ENCODE results near the gene NEMP2. TPM values are rescaled to one million over a fixed set of nuclear protein-coding genes. Genes with fewer than 3 reads are reported as not detected.

The NEMP2 gene
- total and polyA plus RNA-seq, 2 of the 8 experiments (the other 6 are each of a cell fraction or from before 2014, with no cell fraction given) = 3.1 to 5.3 TPM

GRCh38 chr2:190535121-190535439 lies 558 bp upstream of the NEMP2 start:
- H3K18ac ChIP-seq (ENCODE audit: extremely low read depth, low read length) = 0 out of 2 replicates have a peak overlapping the region, but pooled peaks have one; percentile 73
- no peak overlapping the region for H3K14ac ChIP-seq (ENCODE audit: insufficient read length)
- CTCF ChIA-PET (ENCODE audit: partially characterized antibody) = no interaction called here
- H3K36me3 ChIP-seq (ENCODE audit: control insufficient read depth in 2 of 4, insufficient read depth in 4 of 4, low read length in 3 of 4) = peaks cover 0 to 3% (median 0%) of the 10 kb centered on the region in 4 experiments; a peak in 1 of 8 replicates
- H2BK120ac ChIP-seq (replicated peaks; ENCODE audit: low read depth, low read length) = no peak overlapping the region
- no peaks in the 10 kb centered on the region for H3K27me3 ChIP-seq (replicated peaks in 1 of 4; ENCODE audit: control insufficient read depth in 3 of 4, extremely low read depth in 1 of 4, insufficient read depth in 3 of 4, low read length in 3 of 4)
- peak overlapping the region; percentile 79; the same call in 1 of the 2 replicates for H3K27ac ChIP-seq (ENCODE audit: low read depth, low read length)
- WGBS, 2 experiments (ENCODE audit: extremely low coverage in 1 of 2, insufficient coverage in 1 of 2, insufficient read length in 1 of 2, insufficient replicate concordance in 2 of 2, low coverage in 1 of 2, low lambda C conversion rate in 2 of 2, missing lambda C conversion rate in 1 of 2) = 43% methylated on average over 7 of the region's 7 CpGs; no CpG with 5 or more reads in 1 of the 2 experiments
- H3K9me3 ChIP-seq (ENCODE audit: insufficient read depth in 2 of 2, low read depth in 1 of 2, low read length in 1 of 2) = peaks cover 3 to 18% of the 10 kb centered on the region in 2 experiments; a peak in 3 of 4 replicates
- H2BK5ac ChIP-seq (ENCODE audit: low read depth, low read length) = no peak overlapping the region
- H4K8ac ChIP-seq (ENCODE audit: extremely low read depth, insufficient read depth, low read length) = peak overlapping the region; percentile 94; the same call in 1 of the 2 replicates
- H3K4me1 ChIP-seq (replicated peaks in 1 of 4; ENCODE audit: control insufficient read depth in 3 of 4, insufficient read depth in 4 of 4, low read length in 3 of 4) = peaks cover 5 to 13% (median 9%) of the 10 kb centered on the region in 4 experiments; a peak in 5 of 7 replicates
- POLR2A ChIA-PET (ENCODE audit: partially characterized antibody) = interaction anchor here (1.2 to 1.5 kb wide), 5 partner anchors 9 to 215 kb away, joined by 3 to 5 read pairs (median 5); partner anchors contain the start of gene HIBCH
- H3K23ac ChIP-seq (ENCODE audit: insufficient read length) = no peak overlapping the region
- no peak overlapping the region for H2BK12ac ChIP-seq (ENCODE audit: low read depth, low read length)
- peak overlapping the region; percentile 74 to 95 for H3K4me2 ChIP-seq (ENCODE audit: insufficient read depth in 1 of 2, low read depth in 2 of 2, low read length in 2 of 2)
- H4K91ac ChIP-seq (replicated peaks; ENCODE audit: insufficient read length, low read length) = no peak overlapping the region
- 0 out of 2 replicates have a peak, but pooled peaks cover 2% of the 10 kb centered on the region for H3K79me1 ChIP-seq (ENCODE audit: low read depth, low read length)
- H3K79me2 ChIP-seq (ENCODE audit: control insufficient read depth in 1 of 2, insufficient read depth in 2 of 2, low read length in 2 of 2) = no peaks in the 10 kb centered on the region
- H3K9ac ChIP-seq (replicated peaks in 1 of 4; ENCODE audit: extremely low read depth in 1 of 4, low read depth in 3 of 4, low read length in 3 of 4) = peak overlapping the region in 3 of 4 experiments; percentile 6 to 85 (median 81); a peak in 5 of 7 replicates
- H3K4me3 ChIP-seq (ENCODE audit: extremely low read depth in 1 of 4, insufficient read depth in 2 of 4, low read depth in 3 of 4, low read length in 4 of 4) = peak overlapping the region; percentile 45 to 73 (median 68)
- no peaks in the 10 kb centered on the region for H4K20me1 ChIP-seq (replicated peaks in 1 of 2; ENCODE audit: control insufficient read depth in 1 of 2, insufficient read depth in 2 of 2, low read length in 2 of 2)
- no peak overlapping the region for H2BK15ac ChIP-seq (ENCODE audit: low read length)
- H3K23me2 ChIP-seq (ENCODE audit: low read depth, low read length) = 0 out of 2 replicates have a peak, but pooled peaks cover 4% of the 10 kb centered on the region
- no peak overlapping the region for H2AK5ac ChIP-seq (ENCODE audit: low read depth, low read length)
- H4K5ac ChIP-seq (ENCODE audit: insufficient read length, low read depth, low read length) = no peak overlapping the region
- H3K56ac ChIP-seq (replicated peaks; ENCODE audit: insufficient read length, low read depth, low read length) = peak overlapping the region; percentile 65
- no peak overlapping the region for H3K4ac ChIP-seq (replicated peaks; ENCODE audit: insufficient read length, low read depth, low read length)
- no peak overlapping the region for H2BK20ac ChIP-seq (ENCODE audit: low read length)
- TF ChIP-seq SP4 (IDR thresholded peaks at IDR 0.05; ENCODE audit: low read length) (no peak), CREB1 (IDR thresholded peaks at IDR 0.05) (no peak)
- FAIRE-seq (no peak), DNase-seq (ENCODE audit: low read depth in 1 of 2, low spot score in 2 of 2) (no peak)
- H2AFZ ChIP-seq (ENCODE audit: low read length) = no peak overlapping the region

All from H1 (cell line).